GM23338 (cell line): ENCODE data around the gene CD79A. TPM values are rescaled to one million over a fixed set of nuclear protein-coding genes. Genes with fewer than 3 reads are reported as not detected.
A peak's percentile ranks its signal among the peaks of the same experiment; 100 is the strongest.

Experiments used
- ATAC-seq: fragments of 200-7000 bp; cut with Tn5 transposase; 3 replicates; pipeline ENCODE4 v1.9.1; 2020
- DNase-seq: peaks from one replicate; pipeline ENCODE4 v3.0.0-alpha.2; 2015; ENCODE audit warnings: low spot score
- H2AFZ ChIP-seq: fragments of 200-600 bp; sonication (generic); 2 replicates; pipeline ENCODE4 v1.8.0; 2016; ENCODE audit warnings: antibody characterized with exemption, mild to moderate bottlenecking, moderate library complexity
- H3F3A ChIP-seq: fragments of 200-600 bp; sonication (generic); replicated peaks from 2 replicates; pipeline ENCODE4 v1.8.0; 2017; ENCODE audit warnings: antibody characterized with exemption, mixed run types, low read depth
- H3K27ac ChIP-seq: fragments of 200-600 bp; sonication (generic); 2 replicates; pipeline ENCODE4 v1.6.1; 2016; ENCODE audit warnings: low read depth
- H3K27me3 ChIP-seq: fragments of 200-600 bp; sonication (generic); 2 replicates; pipeline ENCODE4 v1.8.0; 2016; ENCODE audit warnings: mild to moderate bottlenecking, mixed run types, moderate library complexity; ENCODE audit not compliant: insufficient read depth
- H3K36me3 ChIP-seq: fragments of 200-600 bp; sonication (generic); 2 replicates; pipeline ENCODE4 v1.8.0; 2016; ENCODE audit warnings: mild to moderate bottlenecking; ENCODE audit not compliant: insufficient read depth
- H3K4me1 ChIP-seq: fragments of 200-600 bp; sonication (generic); 2 replicates; pipeline ENCODE4 v1.8.0; 2016; ENCODE audit warnings: mild to moderate bottlenecking, moderate library complexity; ENCODE audit not compliant: insufficient read depth
- H3K4me2 ChIP-seq: fragments of 200-600 bp; sonication (generic); 2 replicates; pipeline ENCODE4 v1.7.1; 2017; ENCODE audit warnings: mixed run types
- H3K4me3 ChIP-seq: fragments of 200-600 bp; sonication (generic); 2 replicates; pipeline ENCODE4 v1.6.1; 2016; ENCODE audit warnings: mixed run types
- H3K79me2 ChIP-seq: fragments of 200-600 bp; sonication (generic); replicated peaks from 2 replicates; pipeline ENCODE4 v1.8.0; 2017; ENCODE audit warnings: mild to moderate bottlenecking; ENCODE audit not compliant: insufficient read depth
- H3K9me2 ChIP-seq: fragments of 200-600 bp; sonication (generic); 2 replicates; pipeline ENCODE4 v1.8.0; 2017; ENCODE audit not compliant: insufficient read depth
- H4K20me1 ChIP-seq: fragments of 200-600 bp; sonication (generic); replicated peaks from 2 replicates; pipeline ENCODE4 v1.8.0; 2017; ENCODE audit warnings: mild to moderate bottlenecking; ENCODE audit not compliant: insufficient read depth
- H3K27ac Mint-ChIP-seq: 2 replicates; pipeline ENCODE4 v1.8.0; 2020; ENCODE audit warnings: inconsistent platforms, mild to moderate bottlenecking, moderate library complexity, mixed read lengths
- H3K27me3 Mint-ChIP-seq: 3 replicates; pipeline ENCODE4 v1.8.0; 2022; ENCODE audit warnings: low read depth, mild to moderate bottlenecking, moderate library complexity, mixed read lengths, inconsistent platforms; ENCODE audit not compliant: insufficient read depth, poor library complexity
- H3K36me3 Mint-ChIP-seq: 3 replicates; pipeline ENCODE4 v1.8.0; 2021; ENCODE audit warnings: low read depth, mild to moderate bottlenecking, inconsistent platforms, moderate library complexity, mixed read lengths
- H3K4me1 Mint-ChIP-seq: 3 replicates; pipeline ENCODE4 v1.8.0; 2020; ENCODE audit warnings: mild to moderate bottlenecking, inconsistent platforms, mixed read lengths
- H3K4me3 Mint-ChIP-seq: 3 replicates; pipeline ENCODE4 v1.8.0; 2021; ENCODE audit warnings: moderate library complexity, mild to moderate bottlenecking, inconsistent platforms, mixed read lengths
- H3K9me3 Mint-ChIP-seq: 3 replicates; pipeline ENCODE4 v1.8.0; 2020; ENCODE audit warnings: moderate library complexity, mild to moderate bottlenecking, inconsistent platforms, mixed read lengths
- CREB1 ChIP-seq: fragments of 250-450 bp; sonication (Bioruptor Pico); IDR thresholded peaks from 2 replicates; pipeline ENCODE4 v1.5.0; 2020; ENCODE audit warnings: low read depth, mild to moderate bottlenecking, moderate library complexity
- CTCF ChIP-seq, 2 experiments: fragments of 200-600 bp in 1 of 2; sonication (generic) in 1 of 2; conservative IDR thresholded peaks; 2 replicates each; pipeline versions ENCODE4 v1.5.1 to v1.6.1; 2016 to 2017; ENCODE audit warnings: antibody characterized with exemption in 2 of 2, low read depth in 2 of 2, mild to moderate bottlenecking in 2 of 2, moderate library complexity in 1 of 2
- ETS1 ChIP-seq: IDR thresholded peaks from 2 replicates; pipeline ENCODE4 v1.6.1; 2016; ENCODE audit warnings: antibody characterized with exemption
- EZH2phosphoT487 ChIP-seq: fragments of 200-600 bp; sonication (generic); IDR thresholded peaks from one replicate; pipeline ENCODE4 v1.8.1; 2018; ENCODE audit warnings: antibody characterized with exemption; ENCODE audit not compliant: unreplicated experiment
- NANOG ChIP-seq: IDR thresholded peaks from 2 replicates; pipeline ENCODE4 v1.6.1; 2016; ENCODE audit warnings: antibody characterized with exemption, borderline replicate concordance
- POLR2AphosphoS5 ChIP-seq: IDR thresholded peaks from 2 replicates; pipeline ENCODE4 v1.6.1; 2016; ENCODE audit warnings: antibody characterized with exemption, low read depth
- REST ChIP-seq: IDR thresholded peaks from one replicate; pipeline ENCODE4 v1.6.1; 2018; ENCODE audit warnings: antibody characterized with exemption; ENCODE audit not compliant: unreplicated experiment
- STAT1 ChIP-seq: IDR thresholded peaks from one replicate; pipeline ENCODE4 v1.6.1; 2016; ENCODE audit warnings: antibody characterized with exemption; ENCODE audit not compliant: unreplicated experiment
- ZNF114 ChIP-seq: fragments of 250-450 bp; sonication (Bioruptor Pico); IDR thresholded peaks from 2 replicates; pipeline ENCODE4 v1.5.0; 2020; ENCODE audit warnings: mild to moderate bottlenecking, moderate library complexity
- ZNF462 ChIP-seq: fragments of 250-450 bp; sonication (Bioruptor Pico); IDR thresholded peaks from 2 replicates; pipeline ENCODE4 v1.5.0; 2020; ENCODE audit warnings: mild to moderate bottlenecking, moderate library complexity
- polyA plus RNA-seq: library from polyadenylated mRNA; unstranded; fragments of >200 nt; fragmentation: Nextera tagmentation; extraction: Ambion mirVana; gene quantifications from 2 replicates; pipeline ENCODE4 v1.2.1, GENCODE V29; 2016
- total RNA-seq: library from RNA; depleted of rRNA; stranded (reverse); fragments of >200 nt; shearing (Covaris generic); gene quantifications from 2 replicates; pipeline ENCODE4 v1.2.3, GENCODE V29; 2014

Gene CD79A
- total and polyA plus RNA-seq, 2 experiments from 2014 or later = 0.27 TPM; not detected in 1

- DNase-seq (no peak), ATAC-seq (no peak)
- H3K36me3 Mint-ChIP-seq = peaks cover 80% of the 10 kb centered on the region
- H3K9me3 Mint-ChIP-seq = no peaks in the 10 kb centered on the region
- Histone ChIP-seq H3K36me3 (peaks cover 65% of the 10 kb centered on the region), H2AFZ (no peak overlapping the region), H3K4me1 (peaks cover 19% of the 10 kb centered on the region), H3K27me3 (no peaks in the 10 kb centered on the region), H4K20me1 (peaks cover 60% of the 10 kb centered on the region), H3K4me3 (no peak overlapping the region), H3F3A (peaks cover 85% of the 10 kb centered on the region), H3K27ac (peak overlapping the region; percentile 98), H3K79me2 (peaks cover 43% of the 10 kb centered on the region), H3K4me2 (no peak overlapping the region), H3K9me2 (no peaks in the 10 kb centered on the region)
- peak overlapping the region; percentile 23; the same call in 1 of the 2 replicates for H3K27ac Mint-ChIP-seq
- peaks cover 19% of the 10 kb centered on the region for H3K4me1 Mint-ChIP-seq
- peaks cover 38% of the 10 kb centered on the region for H3K27me3 Mint-ChIP-seq
- H3K4me3 Mint-ChIP-seq = no peak overlapping the region
- TF ChIP-seq NANOG (no peak), CREB1 (CRISPR knock-in tag) (no peak), STAT1 (no peak), ZNF114 (CRISPR knock-in tag) (no peak), ETS1 (no peak), CTCF (conservative IDR thresholded peaks at IDR 0.05; ENCODE audit: low read depth in 2 of 2) (no peak), REST (no peak), EZH2phosphoT487 (no peak), ZNF462 (no peak), POLR2AphosphoS5 (no peak)
These were observed 8.1 kb upstream of the CD79A start for GRCh38 chr19:41868989-41869300.
